SK-N-SH (cell line): ENCODE measurements around the gene EEF1A2. TPM values are rescaled to one million over a fixed set of nuclear protein-coding genes. Genes with fewer than 3 reads are reported as not detected.
A peak's percentile ranks its signal among the peaks of the same experiment; 100 is the strongest.

ENCODE experiments used
- CTCF ChIA-PET: fragments of 300-600, 350-600 bp; formaldehyde crosslinking; extraction: SDS; loops from one replicate; lab custom pipeline; 2021; lab: Yijun Ruan, JAX
- POLR2A ChIA-PET: fragments of 350-600 bp; sonication (Branson Sonifier 250); formaldehyde crosslinking; extraction: SDS; loops from one replicate; lab custom pipeline; 2020; ENCODE audit warnings: antibody characterized with exemption, inconsistent platforms; lab: Yijun Ruan, JAX
- DNase-seq: peaks from one replicate; pipeline ENCODE4 v3.0.0; 2012
- H2AFZ ChIP-seq: fragments of 200-600 bp; sonication (generic); 2 replicates; pipeline ENCODE4 v1.8.1; 2016; ENCODE audit warnings: antibody characterized with exemption, mild to moderate bottlenecking, low read depth
- H3F3A ChIP-seq: fragments of 200-600 bp; sonication (generic); replicated peaks from 2 replicates; pipeline ENCODE3; 2016; ENCODE audit warnings: antibody characterized with exemption, mild to moderate bottlenecking; ENCODE audit not compliant: insufficient read depth
- H3K27ac ChIP-seq, 2 experiments: fragments of 200-500 bp in 1 of 2; fragments of 200-600 bp in 1 of 2; sonication (Bioruptor generic) in 1 of 2; sonication (generic), shearing (Covaris generic) in 1 of 2; 2 replicates each; pipeline versions ENCODE4 v1.5.1 to v1.6.1; 2014 to 2016; ENCODE audit warnings: low read depth in 2 of 2, inconsistent platforms in 1 of 2, low read length in 1 of 2, mild to moderate bottlenecking in 1 of 2, mixed read lengths in 1 of 2
- H3K27me3 ChIP-seq: fragments of 200-600 bp; sonication (generic), shearing (Covaris generic); 2 replicates; pipeline ENCODE4 v1.6.1; 2016; ENCODE audit warnings: mixed run types; ENCODE audit not compliant: insufficient read depth
- H3K36me3 ChIP-seq, 2 experiments: fragments of 200-500 bp in 1 of 2; fragments of 200-600 bp in 1 of 2; sonication (Bioruptor generic) in 1 of 2; sonication (generic) in 1 of 2; replicated peaks in 1 of 2; 2 replicates each; pipeline versions ENCODE3 to v1.5.1; 2014 to 2016; ENCODE audit warnings: low read length in 1 of 2, mild to moderate bottlenecking in 1 of 2; ENCODE audit not compliant: insufficient read depth in 2 of 2, control insufficient read depth in 1 of 2
- H3K4me1 ChIP-seq, 2 experiments: fragments of 200-500 bp in 1 of 2; fragments of 200-600 bp in 1 of 2; sonication (Bioruptor generic) in 1 of 2; sonication (generic), shearing (Covaris generic) in 1 of 2; 2 replicates each; pipeline versions ENCODE4 v1.5.1 to v1.6.1; 2014 to 2016; ENCODE audit warnings: low read depth in 1 of 2, low read length in 1 of 2, mixed run types in 1 of 2; ENCODE audit not compliant: insufficient read depth in 2 of 2, control insufficient read depth in 1 of 2
- H3K4me2 ChIP-seq: fragments of 200-600 bp; sonication (generic), shearing (Covaris generic); 2 replicates; pipeline ENCODE4 v1.6.1; 2017; ENCODE audit warnings: mixed run types
- H3K4me3 ChIP-seq, 2 experiments: fragments of 200-500 bp in 1 of 2; fragments of 200-600 bp in 1 of 2; sonication (Bioruptor generic) in 1 of 2; sonication (generic), shearing (Covaris generic) in 1 of 2; 2 replicates each; pipeline versions ENCODE4 v1.5.1 to v1.8.1; 2014 to 2016; ENCODE audit warnings: low read depth in 2 of 2, inconsistent platforms in 1 of 2, low read length in 1 of 2, mild to moderate bottlenecking in 1 of 2, mixed read lengths in 1 of 2, moderate library complexity in 1 of 2
- H3K79me2 ChIP-seq: fragments of 200-600 bp; sonication (generic); 2 replicates; pipeline ENCODE4 v1.8.1; 2017; ENCODE audit warnings: mild to moderate bottlenecking; ENCODE audit not compliant: insufficient read depth
- H3K9ac ChIP-seq: fragments of 200-600 bp; sonication (generic); 2 replicates; pipeline ENCODE4 v1.6.1; 2017; ENCODE audit warnings: mixed run types
- H3K9me2 ChIP-seq: fragments of 200-600 bp; sonication (generic); 2 replicates; pipeline ENCODE4 v1.6.1; 2017; ENCODE audit warnings: mixed run types
- H3K9me3 ChIP-seq: fragments of 200-600 bp; sonication (generic); 2 replicates; pipeline ENCODE4 v1.6.1; 2017; ENCODE audit warnings: mixed run types, mild to moderate bottlenecking, moderate library complexity
- H4K20me1 ChIP-seq: fragments of 200-600 bp; sonication (generic); 2 replicates; pipeline ENCODE4 v1.6.1; 2017; ENCODE audit warnings: mild to moderate bottlenecking, mixed run types; ENCODE audit not compliant: insufficient read depth
- ELF1 ChIP-seq: IDR thresholded peaks from 2 replicates; pipeline ENCODE4 v1.4.0; 2012
- FOSL2 ChIP-seq: IDR thresholded peaks from 2 replicates; pipeline ENCODE4 v1.4.0; 2012; ENCODE audit warnings: low read depth, mild to moderate bottlenecking, moderate library complexity, borderline replicate concordance
- FOXJ3 ChIP-seq: sonication (generic); formaldehyde crosslinking; IDR thresholded peaks from 2 replicates; pipeline ENCODE4 v1.5.1; 2020; ENCODE audit warnings: mild to moderate bottlenecking, missing genetic modification reagents
- GATA2 ChIP-seq: sonication (generic); formaldehyde crosslinking; IDR thresholded peaks from 2 replicates; pipeline ENCODE4 v1.5.0; 2020; ENCODE audit warnings: mild to moderate bottlenecking, missing genetic modification reagents
- JUND ChIP-seq: IDR thresholded peaks from 2 replicates; pipeline ENCODE4 v1.4.0; 2012
- MAX ChIP-seq: IDR thresholded peaks from 2 replicates; pipeline ENCODE4 v1.4.0; 2012; ENCODE audit warnings: low read depth
- MXI1 ChIP-seq: IDR thresholded peaks from 2 replicates; pipeline ENCODE4 v1.6.1; 2012; ENCODE audit warnings: mild to moderate bottlenecking, low read depth, low read length, improper control_type of control experiment
- PBX3 ChIP-seq: IDR thresholded peaks from 2 replicates; pipeline ENCODE4; 2012
- POLR2AphosphoS5 ChIP-seq: IDR thresholded peaks from 2 replicates; pipeline ENCODE4 v1.6.1; 2012; ENCODE audit warnings: low read depth, low read length
- RCOR1 ChIP-seq: fragments of 150-350 bp; IDR thresholded peaks from 2 replicates; pipeline ENCODE4 v1.6.1; 2017; ENCODE audit warnings: antibody characterized with exemption, low read length
- REST ChIP-seq: IDR thresholded peaks from 2 replicates; pipeline ENCODE4 v1.6.1; 2012; ENCODE audit warnings: mild to moderate bottlenecking, low read depth, low read length, moderate library complexity
- RFX5 ChIP-seq: IDR thresholded peaks from 2 replicates; pipeline ENCODE4 v1.6.1; 2012; ENCODE audit warnings: mild to moderate bottlenecking, improper control_type of control experiment, low read length
- RXRA ChIP-seq: IDR thresholded peaks from 2 replicates; pipeline ENCODE4 v1.4.0; 2012; ENCODE audit warnings: low read depth, mild to moderate bottlenecking, borderline replicate concordance
- SIN3A ChIP-seq: IDR thresholded peaks from 2 replicates; pipeline ENCODE4 v1.6.1; 2012; ENCODE audit warnings: low read depth, mild to moderate bottlenecking, low read length, moderate library complexity, borderline replicate concordance
- TAF1 ChIP-seq: IDR thresholded peaks from 2 replicates; pipeline ENCODE4 v1.6.1; 2012; ENCODE audit warnings: low read depth, mild to moderate bottlenecking, low read length, moderate library complexity, borderline replicate concordance
- TCF12 ChIP-seq: IDR thresholded peaks from 2 replicates; pipeline ENCODE4 v1.4.0; 2012
- TEAD4 ChIP-seq: IDR thresholded peaks from 2 replicates; pipeline ENCODE4 v1.4.0; 2012; ENCODE audit warnings: mild to moderate bottlenecking, borderline replicate concordance; ENCODE audit not compliant: insufficient read depth
- YY1 ChIP-seq: IDR thresholded peaks from 2 replicates; pipeline ENCODE4 v1.4.0; 2012; ENCODE audit warnings: low read depth, mild to moderate bottlenecking
- WGBS: methylation state at CpG from one replicate; pipeline ENCODE4 v1.1.6; 2017; ENCODE audit warnings: low lambda C conversion rate; 5-methylcytosine and 5-hydroxymethylcytosine counted together
- polyA plus RNA-seq, 3 experiments: library from polyadenylated mRNA; depleted of rRNA; stranded (reverse); fragments of >200 nt; gene quantifications; 2 replicates each; pipeline ENCODE4 v1.2.3, GENCODE V29; 2012

Gene EEF1A2
- polyA plus RNA-seq, 1 of the 3 experiments (the other 2 are of a cell fraction): 16.5 TPM

- WGBS: 81% methylated on average over 8 of the region's 12 CpGs
- no peak for TF ChIP-seq RCOR1
- TF ChIP-seq YY1: no peak
- TF ChIP-seq RFX5: no peak
- TF ChIP-seq MXI1: no peak
- no peak for TF ChIP-seq ELF1
- no peak for TF ChIP-seq TEAD4
- no peak for TF ChIP-seq PBX3
- no peak for TF ChIP-seq RXRA
- TF ChIP-seq MAX: no peak
- TF ChIP-seq FOXJ3 (CRISPR knock-in tag): no peak
- no peak for TF ChIP-seq FOSL2
- no peak for TF ChIP-seq TCF12
- no peak for TF ChIP-seq JUND
- TF ChIP-seq SIN3A: no peak
- no peak for TF ChIP-seq POLR2AphosphoS5
- TF ChIP-seq REST: no peak
- no peak for TF ChIP-seq TAF1
- no peak for TF ChIP-seq GATA2 (CRISPR knock-in tag)
- Histone ChIP-seq H4K20me1 (no peaks in the 10 kb centered on the region), H3K9ac (no peak overlapping the region), H3K36me3 (no peaks in the 10 kb centered on the region), H3K4me1 (peaks cover 0 to 21% of the 10 kb centered on the region in 2 experiments; a peak in 1 of 4 replicates), H3K27ac (no peak overlapping the region), H3K9me2 (no peaks in the 10 kb centered on the region), H3K27me3 (no peaks in the 10 kb centered on the region), H3K79me2 (no peaks in the 10 kb centered on the region), H2AFZ (no peak overlapping the region), H3K9me3 (no peaks in the 10 kb centered on the region), H3K4me2 (no peak overlapping the region), H3K4me3 (no peak overlapping the region), H3F3A (no peaks in the 10 kb centered on the region)
- ChIA-PET CTCF (interaction anchor here (1.1 to 6.3 kb wide), 4 partner anchors 13 to 440 kb away, joined by 3 to 82 read pairs (median 25); partner anchors contain the start of genes PPDPF and SRMS), POLR2A (interaction anchor here (1.2 to 1.7 kb wide), 2 partner anchors 11 to 14 kb away, joined by 3 to 5 read pairs; partner anchors contain the start of gene PPDPF)
- peak; percentile 45 for DNase-seq
Measured at GRCh38 chr20:63534427-63534830, 35.5 kb upstream of the EEF1A2 start.
